Lower leg skin (tissue), 4 donors: Measurements from ENCODE around the gene UNC93B1. TPM values are rescaled to one million over a fixed set of nuclear protein-coding genes. Genes with fewer than 3 reads are reported as not detected.

ENCODE experiments used
- DNase-seq, 2 donors: peaks; one replicate each; pipeline ENCODE4 v3.0.0-alpha.2; 2019; ENCODE audit warnings: low spot score in 2 of 2
- H3K4me3 ChIP-seq: fragments of 200-600 bp; sonication (generic); 2 replicates; pipeline ENCODE4 v1.5.1; 2017; ENCODE audit warnings: mild to moderate bottlenecking, low read depth; ENCODE audit not compliant: poor library complexity, severe bottlenecking
- POLR2A ChIP-seq, 2 donors: fragments of 450-650 bp; IDR thresholded peaks; one replicate each; pipeline ENCODE4 v1.6.1; 2016 to 2017; ENCODE audit warnings: antibody characterized with exemption in 2 of 2, mild to moderate bottlenecking in 1 of 2, moderate library complexity in 1 of 2
- WGBS, 2 donors: methylation state at CpG; one replicate each; pipeline ENCODE4 v1.1.5; 2018; 5-methylcytosine and 5-hydroxymethylcytosine counted together
- intact Hi-C: fragments of 100-400 bp; cut with DNase I; formaldehyde crosslinking; loops from one replicate; pipeline ENCODE4 v1.15.0; 2023; ENCODE audit warnings: low total_unique reads
- total RNA-seq, 4 donors: library from RNA; depleted of rRNA; stranded (reverse); fragments of >200 nt; gene quantifications; one replicate each; pipeline ENCODE4 v1.1.0, GENCODE V29; 2016
- TF ChIP-seq, protein P1 (sequence below), 3 donors: fragments of 450-650 bp; IDR thresholded peaks; one replicate each; pipeline ENCODE4 v1.5.1; 2016; ENCODE audit warnings: antibody characterized with exemption in 3 of 3, mild to moderate bottlenecking in 3 of 3, moderate library complexity in 2 of 3

The UNC93B1 gene
- total RNA-seq, 4 donors from 2014 or later, result 29.2 to 47.2 (median 44.3) TPM

DNA sequence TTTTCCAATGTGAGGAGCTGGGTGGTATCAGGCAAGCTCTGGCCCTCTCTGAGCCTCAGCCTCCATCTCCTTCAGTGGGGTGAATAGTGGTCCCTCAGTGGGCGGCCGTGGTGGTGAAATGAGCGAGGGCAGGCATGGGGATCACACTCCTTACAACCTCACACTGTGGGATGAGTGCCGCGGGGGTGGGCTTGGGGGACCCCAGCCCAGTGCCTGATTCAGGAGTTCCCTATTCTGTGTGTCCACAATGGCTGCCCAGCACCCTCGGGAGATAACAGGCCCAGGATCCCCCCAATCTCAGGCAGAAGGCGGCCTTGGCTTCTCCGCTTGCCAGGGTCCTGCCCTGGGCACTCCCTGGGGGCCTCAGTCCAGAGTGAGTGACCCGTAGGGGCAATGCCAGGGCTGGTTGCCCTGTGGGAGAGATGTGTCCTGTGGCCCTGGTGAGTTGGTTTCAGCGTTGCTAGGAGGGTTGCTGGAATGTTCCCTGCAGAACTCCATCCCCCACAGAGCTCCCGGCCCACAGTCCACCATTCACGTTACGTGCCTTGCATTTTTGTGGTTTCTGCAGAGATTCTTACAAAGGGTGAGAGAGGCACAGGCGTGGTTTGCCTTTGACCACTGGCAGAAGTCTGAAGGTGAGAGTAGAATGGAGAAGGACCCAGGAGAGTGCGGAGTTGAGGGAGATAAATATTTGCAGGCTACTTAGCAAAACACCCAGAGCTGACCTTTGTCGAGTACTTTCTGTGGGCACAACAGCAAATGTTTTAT lies 9.1 kb upstream of the UNC93B1 start:
- intact Hi-C loops, result no loop called here
- TF ChIP-seq POLR2A (IDR thresholded peaks at IDR 0.05), result no peak
- TF ChIP-seq, protein P1, sequence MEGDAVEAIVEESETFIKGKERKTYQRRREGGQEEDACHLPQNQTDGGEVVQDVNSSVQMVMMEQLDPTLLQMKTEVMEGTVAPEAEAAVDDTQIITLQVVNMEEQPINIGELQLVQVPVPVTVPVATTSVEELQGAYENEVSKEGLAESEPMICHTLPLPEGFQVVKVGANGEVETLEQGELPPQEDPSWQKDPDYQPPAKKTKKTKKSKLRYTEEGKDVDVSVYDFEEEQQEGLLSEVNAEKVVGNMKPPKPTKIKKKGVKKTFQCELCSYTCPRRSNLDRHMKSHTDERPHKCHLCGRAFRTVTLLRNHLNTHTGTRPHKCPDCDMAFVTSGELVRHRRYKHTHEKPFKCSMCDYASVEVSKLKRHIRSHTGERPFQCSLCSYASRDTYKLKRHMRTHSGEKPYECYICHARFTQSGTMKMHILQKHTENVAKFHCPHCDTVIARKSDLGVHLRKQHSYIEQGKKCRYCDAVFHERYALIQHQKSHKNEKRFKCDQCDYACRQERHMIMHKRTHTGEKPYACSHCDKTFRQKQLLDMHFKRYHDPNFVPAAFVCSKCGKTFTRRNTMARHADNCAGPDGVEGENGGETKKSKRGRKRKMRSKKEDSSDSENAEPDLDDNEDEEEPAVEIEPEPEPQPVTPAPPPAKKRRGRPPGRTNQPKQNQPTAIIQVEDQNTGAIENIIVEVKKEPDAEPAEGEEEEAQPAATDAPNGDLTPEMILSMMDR (IDR thresholded peaks at IDR 0.05), result no peak
- WGBS, 2 donors, result 79% methylated on average over 15 to 16 of the region's 16 CpGs
- no peak overlapping the region for H3K4me3 ChIP-seq
- DNase-seq, result no peak

DNA sequence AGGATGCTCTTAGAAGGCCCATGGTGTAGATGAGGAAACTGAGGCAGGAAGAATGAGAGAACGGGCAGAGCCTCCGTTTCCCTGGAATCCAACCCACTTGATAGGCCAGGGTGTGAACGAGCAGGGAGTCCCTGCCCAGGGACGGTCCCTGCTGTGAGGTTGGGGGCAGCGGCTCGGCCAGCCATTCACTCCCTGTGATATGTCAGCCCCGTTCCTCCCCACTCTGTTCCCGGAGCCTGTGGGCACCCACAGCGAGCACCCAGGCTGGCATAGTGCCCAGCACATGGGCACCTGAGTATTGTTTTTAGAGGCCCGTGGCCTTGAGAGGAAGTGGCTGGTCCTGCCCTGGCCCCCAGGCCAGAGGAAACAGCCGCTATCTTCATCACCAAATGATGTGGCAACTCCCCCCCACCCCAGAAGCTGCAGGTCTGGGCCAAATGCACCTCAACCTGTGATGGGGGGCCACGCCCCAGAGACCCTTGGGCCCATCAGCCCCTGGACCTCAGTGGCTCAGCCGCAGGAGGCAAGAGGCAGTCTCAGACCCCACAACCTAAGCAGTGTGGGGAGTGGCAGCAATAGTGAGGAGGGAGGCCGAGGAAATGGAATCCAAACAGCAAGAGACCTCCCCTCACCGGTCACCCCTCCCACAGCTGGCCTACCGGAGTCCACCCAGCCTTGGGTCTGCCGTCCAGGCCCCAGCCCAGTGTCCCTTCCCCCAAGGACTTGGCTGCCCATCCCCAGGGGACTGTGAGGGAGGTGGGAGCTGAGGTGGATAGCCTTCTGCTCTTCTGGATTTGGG lies 8.3 kb upstream of the UNC93B1 start:
- DNase-seq, result no peak
- intact Hi-C loops, result no loop called here
- H3K4me3 ChIP-seq, result no peak overlapping the region
- TF ChIP-seq POLR2A (IDR thresholded peaks at IDR 0.05), result no peak
- TF ChIP-seq, protein P1 (IDR thresholded peaks at IDR 0.05), result no peak
- 79 to 83% methylated on average over 13 to 17 of the region's 17 CpGs for WGBS, 2 donors

DNA sequence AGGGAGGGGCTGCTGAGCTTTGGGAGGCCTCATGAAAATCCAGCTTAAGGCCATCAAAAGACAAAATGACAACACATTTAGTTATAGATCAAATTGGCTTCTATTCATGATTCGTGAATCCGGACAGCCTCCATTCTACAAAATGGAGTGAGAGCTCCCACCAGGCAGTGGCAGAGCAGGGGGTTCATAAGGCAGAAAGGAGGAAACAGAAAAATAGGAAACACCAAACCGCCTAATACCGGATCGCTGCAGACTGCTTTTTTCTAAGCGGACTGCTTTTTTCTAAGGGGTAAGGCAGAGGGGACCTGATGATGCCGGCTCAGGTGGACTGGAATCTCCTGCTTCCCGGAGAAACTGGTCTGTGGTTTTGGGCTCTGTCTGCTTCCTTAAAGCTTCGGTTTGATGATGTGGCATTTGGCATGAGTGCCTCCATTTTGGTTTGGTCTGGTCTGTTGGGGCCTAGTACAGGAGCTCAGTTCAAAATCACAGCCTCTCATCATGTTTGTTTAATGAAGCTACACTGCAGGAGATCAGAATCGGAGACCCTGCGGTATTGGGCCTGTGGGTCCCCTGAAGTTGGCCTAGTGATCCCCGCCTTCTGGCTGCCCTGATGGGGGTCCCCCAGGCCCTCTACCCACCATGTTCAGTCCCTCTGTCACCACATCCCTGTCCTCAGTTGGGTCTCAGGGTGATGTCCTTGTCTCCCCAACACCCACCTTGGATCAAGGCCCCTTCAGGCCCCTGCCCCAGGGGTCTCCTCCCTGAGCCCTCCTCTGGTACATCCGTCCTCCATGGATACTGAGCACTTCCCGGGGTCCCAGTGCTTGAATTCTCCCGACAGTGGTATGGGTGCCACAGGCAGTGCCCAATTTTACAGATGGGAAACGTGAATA lies 7.4 kb upstream of the UNC93B1 start:
- intact Hi-C loops, result no loop called here
- DNase-seq, result no peak
- no peak for TF ChIP-seq POLR2A (IDR thresholded peaks at IDR 0.05)
- WGBS, 2 donors, result 79% methylated on average over 16 of the region's 16 CpGs
- H3K4me3 ChIP-seq, result no peak overlapping the region

DNA sequence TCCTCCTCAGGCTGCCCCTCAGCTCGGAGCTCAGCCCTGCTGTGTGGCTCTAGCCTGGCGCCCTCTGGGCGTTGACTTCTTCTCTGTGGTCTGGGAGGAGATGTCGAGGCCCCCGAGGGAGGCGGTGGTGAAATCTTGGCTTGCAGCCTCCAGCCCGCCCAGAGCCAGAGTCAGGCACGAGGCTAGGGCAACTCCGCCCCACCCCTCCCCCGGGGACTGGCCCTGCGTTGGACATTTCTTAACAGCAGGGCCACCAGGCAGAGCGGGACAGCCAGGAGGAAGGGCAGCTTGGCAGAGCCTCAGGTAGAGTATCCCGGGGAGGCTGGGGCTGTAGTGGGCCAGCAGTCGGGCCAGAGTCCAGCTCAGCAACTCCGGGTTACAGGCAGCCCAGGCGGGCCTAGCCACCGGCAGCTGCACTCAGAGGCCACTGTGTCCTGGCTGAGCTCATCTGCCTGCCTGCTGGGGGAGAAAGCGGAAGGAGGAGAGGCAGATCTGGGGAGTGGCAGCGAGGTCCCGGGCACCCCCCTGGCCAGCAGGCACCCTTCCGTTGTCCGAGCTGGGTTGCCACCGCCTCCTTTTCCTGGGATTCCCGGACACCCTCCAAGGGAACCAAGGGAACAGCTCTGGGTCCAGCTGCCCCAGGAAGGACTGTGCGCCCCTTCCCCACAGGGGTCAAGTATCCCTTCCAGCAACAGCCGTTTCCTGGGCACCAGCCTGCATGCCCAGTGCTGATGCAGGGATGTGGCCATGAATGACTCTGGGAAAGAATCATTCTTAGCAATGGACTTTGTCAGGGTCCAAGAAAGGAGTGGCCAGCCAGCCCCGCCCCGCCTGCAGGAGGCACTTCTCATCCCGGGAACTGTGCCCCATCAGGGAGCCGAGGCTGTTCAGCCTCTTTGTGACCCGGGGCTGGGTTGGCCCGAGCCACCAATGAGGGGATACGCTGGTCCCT lies 6.5 kb upstream of the UNC93B1 start, which contains the start of gene ALDH3B1:
TSS of gene ALDH3B1 (plus strand) at position 238 of the 952 bp plus-strand sequence. CDS start 4,971 bp downstream, outside the sequence.
- intact Hi-C loops, result no loop called here
- TF ChIP-seq, protein P1 (IDR thresholded peaks at IDR 0.05), result no peak
- no peak for TF ChIP-seq POLR2A (IDR thresholded peaks at IDR 0.05)
- WGBS, 2 donors, result 19 to 30% methylated on average over 28 of the region's 33 CpGs
- DNase-seq, result peak; percentile 89 to 99
- H3K4me3 ChIP-seq, result no peak within 1 kb of the TSS

DNA sequence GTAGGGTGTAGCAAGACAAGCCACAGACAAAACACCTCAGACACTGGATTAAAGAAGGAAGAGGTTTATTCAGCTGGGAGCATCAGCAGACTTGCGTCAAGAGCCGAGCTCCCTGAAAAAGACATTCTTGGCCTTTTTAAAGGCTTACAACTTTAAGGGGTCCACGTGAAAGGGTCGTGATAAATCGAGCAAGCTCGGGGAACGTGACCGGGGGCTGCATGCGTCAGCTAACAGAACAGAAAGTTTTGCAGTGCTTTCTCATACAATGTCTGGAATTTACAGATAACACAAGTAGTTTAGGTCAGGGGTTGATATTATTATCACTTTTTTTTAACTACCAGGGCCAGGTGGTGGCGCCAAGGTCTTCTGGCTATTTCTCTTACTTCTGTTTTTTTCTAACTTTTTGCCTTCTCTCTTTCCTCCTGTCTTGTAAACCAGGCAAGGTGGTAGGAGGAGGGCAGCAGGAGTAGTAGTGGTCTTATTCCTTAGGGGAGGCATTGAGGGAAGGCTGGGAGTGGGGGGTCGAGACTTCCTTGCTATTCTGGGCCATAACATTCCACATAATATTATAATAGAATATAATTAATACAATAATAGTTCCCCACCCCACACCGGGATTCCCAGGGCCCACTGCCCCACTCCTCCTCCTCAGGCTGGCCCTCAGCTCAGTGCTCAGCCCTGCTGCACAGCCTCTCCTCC lies 5.6 kb upstream of the UNC93B1 start:
- intact Hi-C loops, result no loop called here
- TF ChIP-seq, protein P1 (IDR thresholded peaks at IDR 0.05), result no peak
- no peak for TF ChIP-seq POLR2A (IDR thresholded peaks at IDR 0.05)
- no peak for DNase-seq
- H3K4me3 ChIP-seq, result no peak overlapping the region
- WGBS, 2 donors, result 71 to 73% methylated on average over 12 of the region's 12 CpGs
